Posterior cingulate gyrus (tissue), 11 donors: ENCODE data around the gene TTC33.

ENCODE experiments used
- DNase-seq, 10 donors: peaks; one replicate each; pipeline versions ENCODE4 v3.0.0 to v3.0.0-alpha.2; 2020 to 2021; ENCODE audit warnings: mixed read lengths in 3 of 10
- intact Hi-C: fragments of 100-400 bp; cut with DNase I; formaldehyde crosslinking; loops from one replicate; pipeline ENCODE4 v1.15.1; 2023

TTC33 gene

GRCh38 chr5:40552981-40553380 is 202.8 kb downstream of the TTC33 start:
- intact Hi-C loops: no loop called here
- no peak for DNase-seq

- intact Hi-C loops: no loop called here
- DNase-seq: no peak
Measured at GRCh38 chr5:40551496-40552491, 204.0 kb downstream of the TTC33 start.

DNA sequence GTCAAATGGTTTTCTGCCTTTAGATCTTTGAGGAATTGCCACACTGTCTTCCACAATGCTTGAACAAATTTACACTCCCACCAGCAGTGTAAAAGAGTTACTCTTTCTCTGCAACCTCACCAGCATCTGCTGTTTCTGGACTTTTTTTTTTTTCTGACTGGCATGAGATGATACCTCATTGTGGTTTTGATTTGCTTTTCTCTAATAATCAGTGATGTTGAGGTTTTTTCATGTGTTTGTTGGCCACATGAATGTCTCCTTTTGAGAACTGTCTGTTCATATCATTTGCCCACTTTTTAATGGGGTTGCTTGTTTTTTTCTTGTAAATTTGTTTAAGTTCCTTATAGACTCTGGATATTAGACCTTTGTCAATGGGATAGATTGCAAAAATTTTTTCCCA is 205.3 kb downstream of the TTC33 start:
- DNase-seq: no peak
- intact Hi-C loops: no loop called here

GRCh38 chr5:40549616-40550015 is 206.1 kb downstream of the TTC33 start:
- intact Hi-C loops: no loop called here

GRCh38 chr5:40547994-40548575 is 207.7 kb downstream of the TTC33 start:
- intact Hi-C loops: no loop called here
- DNase-seq: no peak

More at GRCh38 chr5:40549616-40550015, 206.1 kb downstream of the TTC33 start:
- DNase-seq: no peak

- intact Hi-C loops: no loop called here
- DNase-seq: no peak
Measured at GRCh38 chr5:40547557-40547956, 208.2 kb downstream of the TTC33 start.

DNA sequence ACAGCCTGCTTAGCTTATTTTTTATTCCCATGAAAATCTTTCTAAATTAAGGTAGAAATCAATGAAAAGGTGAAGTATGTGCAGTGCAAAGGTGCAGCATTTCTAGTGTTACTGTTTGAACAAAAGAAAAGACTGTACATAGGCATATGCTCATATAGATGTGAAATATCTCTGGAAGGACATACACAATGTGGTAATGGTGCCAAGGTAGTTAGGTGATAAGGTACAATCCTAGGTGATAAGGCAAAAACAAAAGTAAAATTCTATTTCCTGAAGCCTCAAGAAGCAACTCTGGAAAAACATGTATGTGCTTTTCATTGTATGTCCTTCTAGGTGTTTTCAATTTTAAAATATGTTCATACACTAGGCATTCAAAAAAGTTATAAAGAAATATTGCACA is 215.5 kb downstream of the TTC33 start:
- intact Hi-C loops: no loop called here

DNA sequence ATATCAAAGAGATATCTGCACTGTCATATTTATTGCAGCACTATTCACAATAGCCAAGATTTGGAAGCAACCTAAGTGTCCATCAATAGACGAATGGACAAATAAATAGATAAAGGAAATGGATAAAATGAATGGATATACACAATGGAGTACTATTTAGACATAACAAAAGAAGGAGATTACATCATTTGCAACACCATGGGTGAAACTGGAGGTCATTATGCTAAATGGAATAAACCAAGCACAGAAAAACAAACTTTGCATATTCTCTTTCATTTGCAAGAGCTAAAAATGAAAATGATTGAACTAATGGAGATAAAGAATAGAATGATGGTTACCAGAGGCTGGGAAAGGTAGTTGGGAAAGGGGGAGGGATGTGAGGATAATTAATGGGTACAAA is 231.1 kb downstream of the TTC33 start:
- intact Hi-C loops: no loop called here
- DNase-seq: no peak

More for the DNA sequence above, 215.5 kb downstream of the TTC33 start:
- DNase-seq: no peak

DNA sequence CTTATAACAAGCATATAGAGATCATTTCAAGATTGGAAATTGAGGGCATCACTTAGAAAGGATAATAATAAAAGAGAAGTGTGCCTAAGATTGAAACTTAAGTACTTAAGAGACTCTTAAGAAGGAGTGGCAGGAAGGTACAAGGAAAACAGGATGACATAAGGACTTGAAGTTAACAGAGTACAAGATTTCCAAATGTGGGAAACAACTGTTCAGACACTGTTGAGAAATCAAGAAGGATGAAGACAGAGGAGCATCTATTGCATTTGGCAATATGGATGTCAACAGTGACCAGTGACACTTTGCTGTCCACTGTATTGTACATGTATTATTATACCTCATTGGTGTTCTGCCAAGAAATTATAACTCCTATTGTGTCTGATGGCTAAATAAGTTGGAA is 233.8 kb downstream of the TTC33 start:
- intact Hi-C loops: no loop called here

GRCh38 chr5:40521108-40521785 is 234.5 kb downstream of the TTC33 start:
- DNase-seq: no peak
- intact Hi-C loops: no loop called here

More for the DNA sequence above, 233.8 kb downstream of the TTC33 start:
- no peak for DNase-seq

DNA sequence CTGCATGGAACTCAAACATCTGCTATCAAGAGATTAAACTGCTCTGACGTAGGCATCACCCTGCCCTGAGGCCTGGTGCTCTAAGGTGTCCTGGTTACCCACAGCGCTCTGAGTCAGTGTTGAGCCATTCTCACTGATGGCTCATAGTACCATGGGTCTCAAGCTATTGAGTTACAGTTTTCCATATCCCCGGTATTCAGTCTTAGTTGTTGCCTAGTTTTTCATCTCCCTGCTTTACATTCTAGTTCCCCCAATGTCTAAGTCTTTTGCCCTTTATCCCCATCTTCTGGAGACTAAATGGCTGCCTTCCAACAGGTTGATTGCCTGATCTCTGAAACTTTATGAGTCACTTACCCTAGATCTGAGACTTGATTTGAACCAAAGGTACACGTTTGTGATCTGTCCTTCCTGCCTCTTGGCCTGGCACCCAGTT is 237.3 kb downstream of the TTC33 start:
- no peak for DNase-seq
- intact Hi-C loops: no loop called here

GRCh38 chr5:40515476-40515875 is 240.3 kb downstream of the TTC33 start:
- DNase-seq: no peak
- intact Hi-C loops: no loop called here

- intact Hi-C loops: no loop called here
- no peak for DNase-seq
Measured at GRCh38 chr5:40514976-40515375, 240.8 kb downstream of the TTC33 start.

DNA sequence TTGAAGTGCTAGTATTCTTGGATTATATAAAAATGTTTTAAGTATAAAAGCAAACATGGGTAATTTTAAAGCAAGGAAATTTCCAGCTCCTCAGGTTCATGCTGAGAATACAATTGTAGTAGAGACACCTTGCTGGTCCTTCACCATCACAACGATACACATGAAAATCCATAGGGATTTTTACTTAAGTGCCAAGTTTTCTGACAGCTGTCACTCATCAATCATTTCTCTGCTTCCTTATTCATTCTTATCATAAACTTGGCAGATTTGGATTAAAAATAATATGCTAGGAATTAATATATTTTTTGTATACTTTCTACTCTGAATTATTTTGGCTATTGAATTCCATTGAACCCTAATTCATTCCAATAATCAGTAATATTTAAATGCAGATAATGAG is 244.0 kb downstream of the TTC33 start:
- DNase-seq: no peak
- intact Hi-C loops: no loop called here

DNA sequence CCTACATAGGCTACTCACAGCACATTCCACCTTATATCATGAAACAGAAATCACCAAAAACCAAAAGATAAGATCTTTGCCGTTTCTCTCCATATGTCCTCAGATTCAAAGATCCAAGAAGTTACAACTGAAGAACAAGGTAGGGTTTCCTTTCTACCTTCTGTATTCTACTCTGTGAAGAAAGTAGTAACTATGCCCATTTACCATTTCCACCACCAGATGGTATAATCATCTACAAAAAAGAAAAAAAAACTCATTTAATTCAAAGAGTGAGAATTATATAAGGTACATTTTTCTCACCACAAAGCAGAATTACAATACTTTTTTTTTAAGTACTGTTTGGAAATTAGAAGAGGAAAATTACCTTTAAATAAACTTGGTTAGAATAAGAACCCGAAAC is 248.7 kb downstream of the TTC33 start:
- intact Hi-C loops: no loop called here
- no peak for DNase-seq

- intact Hi-C loops: no loop called here
- no peak for DNase-seq
Measured at GRCh38 chr5:40505031-40505430, 250.7 kb downstream of the TTC33 start.

DNA sequence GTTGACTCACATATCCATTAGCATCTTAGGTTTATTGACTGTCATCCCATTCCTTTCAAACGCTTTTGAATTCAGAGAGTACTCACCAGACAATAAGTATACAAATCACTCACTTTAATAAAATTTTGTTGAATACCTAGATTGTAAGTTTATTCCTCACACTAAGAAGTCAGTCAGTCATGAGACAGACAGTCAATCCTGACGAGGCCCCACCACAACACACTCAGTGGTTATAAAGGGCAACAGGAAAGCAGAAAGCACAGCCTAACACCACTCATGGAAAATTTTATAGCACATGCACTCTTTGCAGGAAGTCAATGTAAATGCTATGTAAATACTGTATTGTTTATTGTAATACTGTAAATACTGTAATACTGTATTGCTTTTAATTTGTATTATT is 252.3 kb downstream of the TTC33 start:
- no peak for DNase-seq
- intact Hi-C loops: no loop called here

- intact Hi-C loops: no loop called here
- DNase-seq: no peak
Measured at GRCh38 chr5:40502736-40503135, 253.0 kb downstream of the TTC33 start.

- DNase-seq: no peak
- intact Hi-C loops: no loop called here
Measured at GRCh38 chr5:40501711-40502444, 253.9 kb downstream of the TTC33 start.

DNA sequence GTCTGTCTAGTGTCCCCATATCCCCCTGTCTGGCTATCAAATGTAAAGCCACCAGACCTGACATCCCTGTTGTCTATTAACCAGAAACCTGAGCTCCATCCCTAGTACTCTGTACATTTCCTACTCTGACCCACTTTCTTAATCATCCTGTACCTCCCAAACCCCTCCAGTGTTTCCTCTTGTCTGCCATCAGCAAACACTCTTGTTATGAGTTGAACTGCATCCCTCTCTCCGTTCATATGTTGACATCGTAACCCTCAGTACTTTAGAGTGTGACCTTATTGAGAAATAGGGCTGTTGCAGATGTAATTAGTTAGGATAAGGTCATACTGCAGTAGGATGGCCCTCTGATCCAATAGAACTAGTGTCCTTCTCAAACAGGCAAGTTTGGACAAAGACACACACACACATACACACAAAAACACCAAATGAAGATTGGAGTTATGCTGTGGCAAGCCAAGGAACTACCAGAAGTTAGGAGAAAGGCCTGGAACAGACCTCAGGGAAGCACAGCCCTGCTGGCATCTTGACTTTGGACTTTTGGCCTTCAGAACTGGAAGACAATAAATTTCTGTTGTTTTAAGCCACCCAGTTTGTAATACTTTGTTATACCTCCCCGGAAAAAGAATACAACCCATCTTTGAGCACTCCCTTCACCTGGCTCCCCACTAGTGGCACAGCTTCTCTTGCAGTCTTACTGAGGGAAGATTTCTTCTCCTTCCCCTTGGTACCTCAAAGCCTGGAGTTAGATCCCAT is 256.1 kb downstream of the TTC33 start:
- DNase-seq: no peak
- intact Hi-C loops: no loop called here
